Hindlimb muscle (tissue), 1 donor: Measurements from ENCODE around the gene NR2F1-AS1. TPM values are rescaled to one million over a fixed set of nuclear protein-coding genes. Genes with fewer than 3 reads are reported as not detected.
"Not testable (repeated sequence)": the region's sequence is repeated elsewhere in the genome, so short reads cannot be mapped to it uniquely, and the experiment has no call there.

Source experiments
- DNase-seq: peaks from one replicate; pipeline ENCODE4 v3.0.0-alpha.2; 2013
- polyA plus RNA-seq: library from polyadenylated mRNA; unstranded; fragments of 120-200 nt; gene quantifications from one replicate; pipeline ENCODE4 v1.2.1, GENCODE V29; 2013; ENCODE audit not compliant: insufficient read length

The NR2F1-AS1 gene
- polyA plus RNA-seq, 1 donor: 2.7 TPM

DNA sequence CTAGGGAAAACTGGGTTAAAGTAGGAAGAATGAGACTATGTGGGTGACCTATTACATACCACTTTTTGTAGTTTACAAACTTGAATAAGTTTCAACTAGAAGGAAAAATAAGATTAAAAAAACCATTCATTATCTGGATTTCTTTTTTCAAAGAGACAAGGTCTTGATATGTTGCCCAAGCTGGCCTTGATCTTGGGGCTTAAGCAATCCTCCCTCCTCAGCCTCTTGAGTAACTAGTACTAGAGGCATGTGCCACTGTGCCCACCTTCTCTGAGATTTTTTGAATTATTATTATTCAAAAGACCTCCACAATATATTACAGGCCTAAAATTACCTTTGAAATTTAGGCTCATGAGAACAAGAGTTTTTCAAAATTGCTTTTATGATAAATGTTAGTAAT is 63.2 kb downstream of the NR2F1-AS1 start:
- DNase-seq: no peak

DNA sequence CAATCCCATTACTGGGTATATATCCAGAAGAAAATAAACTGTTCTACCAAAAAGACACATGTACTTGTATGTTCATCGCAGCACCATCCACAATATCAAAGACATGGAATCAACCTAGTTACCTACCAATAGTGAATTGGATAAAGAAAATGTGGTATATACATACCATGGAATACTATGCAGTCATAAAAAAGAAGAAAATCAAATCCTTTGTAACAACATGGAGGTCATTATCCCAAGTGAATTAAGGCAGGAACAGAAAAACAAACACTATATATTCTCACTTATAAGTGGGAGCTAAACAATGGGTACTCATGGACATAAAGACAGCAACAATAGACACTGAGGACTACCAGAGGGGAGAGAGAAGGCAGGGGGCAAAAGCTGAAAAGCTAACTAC is 67.7 kb downstream of the NR2F1-AS1 start:
- no peak for DNase-seq

DNA sequence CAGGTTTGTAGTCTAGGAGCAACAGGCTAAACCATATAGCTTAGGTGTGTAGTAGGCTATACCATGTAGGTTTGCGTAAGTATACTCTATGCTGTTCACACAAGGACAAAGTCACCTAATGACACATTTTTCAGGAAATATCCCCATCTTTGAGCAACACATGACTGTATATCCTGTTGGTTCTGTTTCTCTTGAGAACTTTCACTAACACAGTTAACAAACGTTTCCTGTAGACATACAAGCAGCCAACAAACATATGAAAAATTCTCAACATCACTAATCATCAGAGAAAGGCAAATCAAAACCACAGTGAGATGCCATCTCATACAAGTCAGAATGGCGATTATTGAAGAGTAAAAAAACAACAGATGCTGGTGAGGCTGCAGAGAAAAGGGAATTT is 68.2 kb downstream of the NR2F1-AS1 start:
- no peak for DNase-seq

DNA sequence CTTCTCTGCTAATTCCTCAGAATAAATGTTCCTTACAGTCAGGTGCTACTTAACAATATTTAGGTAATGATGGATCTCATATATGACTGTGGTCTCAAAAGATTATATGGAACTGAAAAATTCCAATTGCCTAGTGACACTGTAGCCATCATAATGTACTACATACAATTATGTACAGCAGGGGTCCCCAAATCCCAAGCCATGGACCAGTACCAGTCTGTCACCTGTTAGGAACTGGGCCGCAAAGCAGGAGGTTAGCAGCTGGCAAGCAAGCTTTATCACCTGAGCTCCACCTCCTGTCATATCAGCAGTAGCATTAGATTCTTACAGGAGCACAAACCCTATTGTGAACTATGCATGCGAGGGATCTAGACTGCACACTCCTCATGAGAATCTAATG is 69.6 kb downstream of the NR2F1-AS1 start:
- DNase-seq: no peak

DNA sequence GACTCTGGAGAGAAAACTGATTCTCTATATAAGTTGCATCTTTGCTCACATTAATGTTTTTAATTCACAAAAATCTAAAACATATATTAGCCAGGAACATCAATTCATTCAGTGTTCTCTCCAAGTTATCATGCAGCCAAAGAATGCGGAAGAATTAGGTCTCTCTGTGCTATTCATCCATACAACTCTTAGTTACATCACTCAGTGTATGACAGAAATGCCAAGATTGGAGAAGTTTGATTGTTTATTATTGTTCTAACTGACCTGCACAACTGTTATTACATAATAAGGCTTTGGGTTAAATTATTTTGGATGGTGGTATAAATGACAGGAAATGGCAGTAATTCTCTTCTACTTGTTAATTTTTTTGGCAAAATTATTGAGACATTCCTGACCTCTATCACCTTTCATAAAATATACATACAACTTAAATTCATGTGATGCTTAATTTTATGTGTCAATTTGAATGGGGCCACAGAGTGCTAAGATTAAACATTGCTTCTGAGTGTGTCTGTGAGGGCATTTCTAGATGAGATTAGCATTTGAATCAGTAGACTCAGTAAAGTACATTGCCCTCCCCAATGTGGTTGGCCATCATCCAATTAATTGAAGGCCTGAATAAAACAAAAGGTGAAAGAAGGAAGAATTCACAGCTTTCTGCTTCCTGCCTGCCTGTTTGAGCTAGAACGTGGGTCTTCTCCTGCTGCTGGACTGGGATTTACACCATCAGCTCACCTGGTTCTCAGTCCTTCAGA is 70.2 kb downstream of the NR2F1-AS1 start:
- DNase-seq: no peak

DNA sequence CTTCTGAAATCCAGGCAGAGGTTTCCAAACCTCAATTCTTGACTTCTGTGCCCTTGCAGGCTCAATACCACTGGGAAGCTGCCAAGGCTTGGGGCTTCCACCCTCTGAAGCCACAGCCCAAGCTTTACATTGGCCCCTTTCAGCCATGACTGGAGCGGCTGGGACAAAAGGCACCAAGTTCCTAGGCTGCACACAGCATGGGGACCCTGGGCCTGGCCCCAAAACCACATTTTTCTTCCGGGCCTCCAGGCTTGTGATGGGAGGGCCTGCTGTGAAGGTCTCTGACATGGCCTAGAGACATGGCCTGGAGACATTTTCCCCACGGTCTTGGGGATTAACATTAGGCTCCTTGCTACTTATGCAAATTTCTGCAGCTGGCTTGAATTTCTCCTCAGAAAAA is 75.5 kb downstream of the NR2F1-AS1 start:
- not testable (repeated sequence) for DNase-seq

DNA sequence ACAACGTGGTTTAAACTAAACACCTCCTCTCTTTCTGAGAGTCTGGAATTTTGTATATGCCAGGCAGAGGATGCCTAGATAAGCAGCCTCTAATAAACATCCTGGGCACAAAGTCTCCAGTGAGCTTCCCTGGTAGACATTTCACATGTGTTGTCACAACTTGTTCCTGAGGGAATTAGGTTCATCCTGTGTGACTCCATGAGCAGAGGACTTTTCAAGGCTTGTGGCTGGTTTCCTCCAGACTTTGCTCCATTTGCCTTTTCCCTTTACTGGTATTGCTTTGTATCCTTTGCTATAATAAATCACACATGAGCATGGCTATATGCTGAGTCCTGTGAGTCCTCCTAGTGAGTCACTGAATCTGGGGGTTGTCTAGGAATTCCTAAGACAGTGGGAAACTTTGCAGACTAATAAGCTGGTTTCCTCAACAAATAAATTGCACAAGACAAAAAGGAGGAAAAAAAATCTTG is 77.4 kb downstream of the NR2F1-AS1 start:
- no peak for DNase-seq

DNA sequence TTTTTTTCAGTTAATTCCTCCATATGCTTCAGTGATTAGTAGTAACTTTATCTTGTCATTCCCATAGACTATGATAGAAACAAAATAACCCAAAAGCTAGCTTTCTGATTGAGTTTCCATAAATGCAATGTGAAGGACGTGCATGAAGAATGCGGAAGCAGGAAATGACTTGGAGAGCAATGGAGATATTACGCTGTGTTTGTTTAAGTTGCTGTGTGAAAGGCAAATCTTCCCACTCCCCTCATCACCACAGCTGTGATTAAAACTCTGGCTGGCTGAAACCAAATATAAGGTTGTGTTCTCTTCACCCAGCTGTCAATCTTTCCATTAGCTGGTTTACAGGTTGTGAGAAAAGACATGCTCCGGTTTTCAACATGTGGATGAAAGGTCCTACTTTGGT is 83.9 kb downstream of the NR2F1-AS1 start:
- peak; percentile 6 for DNase-seq

DNA sequence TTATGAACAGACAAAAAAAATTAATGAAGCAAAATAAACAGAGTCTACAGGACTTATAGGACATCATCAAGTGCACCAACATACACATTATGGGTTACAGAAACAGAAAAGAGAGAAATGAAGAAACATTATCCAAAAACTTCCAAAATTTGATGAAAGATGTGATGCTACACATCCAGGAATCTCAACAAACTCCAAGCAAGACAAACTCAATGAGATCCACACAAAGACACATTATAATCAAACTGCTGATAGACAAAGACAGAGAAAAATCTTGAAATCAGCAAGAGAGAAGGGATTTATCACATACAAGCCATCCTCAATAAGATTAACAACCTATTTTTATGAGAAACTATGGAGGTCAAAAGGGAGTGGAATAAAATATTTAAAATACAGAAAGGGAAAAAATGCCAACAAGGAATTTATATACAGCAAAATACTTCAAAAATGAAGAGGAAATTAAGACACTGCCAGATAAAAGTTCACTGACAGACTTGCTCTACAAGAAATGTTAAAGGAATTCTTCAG is 101.0 kb downstream of the NR2F1-AS1 start:
- DNase-seq: no peak

DNA sequence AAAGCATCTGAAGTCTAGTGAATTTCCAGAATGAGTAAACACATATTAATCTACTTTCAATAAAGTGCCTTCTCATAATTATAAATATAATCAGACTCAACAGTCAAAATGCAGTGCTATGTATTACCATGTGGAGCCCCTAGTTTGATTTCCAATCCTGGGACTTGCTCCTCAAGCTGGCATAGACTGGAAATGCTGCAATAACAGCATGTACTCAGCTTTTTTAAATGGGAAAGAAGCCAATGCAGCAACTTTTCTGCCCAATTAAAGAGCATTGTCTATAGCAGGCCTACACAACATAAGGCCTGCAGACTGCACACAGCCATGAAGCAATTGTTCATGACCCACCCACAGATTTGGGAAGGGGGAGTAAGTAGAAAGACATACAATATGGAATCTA is 103.2 kb downstream of the NR2F1-AS1 start:
- DNase-seq: no peak

DNA sequence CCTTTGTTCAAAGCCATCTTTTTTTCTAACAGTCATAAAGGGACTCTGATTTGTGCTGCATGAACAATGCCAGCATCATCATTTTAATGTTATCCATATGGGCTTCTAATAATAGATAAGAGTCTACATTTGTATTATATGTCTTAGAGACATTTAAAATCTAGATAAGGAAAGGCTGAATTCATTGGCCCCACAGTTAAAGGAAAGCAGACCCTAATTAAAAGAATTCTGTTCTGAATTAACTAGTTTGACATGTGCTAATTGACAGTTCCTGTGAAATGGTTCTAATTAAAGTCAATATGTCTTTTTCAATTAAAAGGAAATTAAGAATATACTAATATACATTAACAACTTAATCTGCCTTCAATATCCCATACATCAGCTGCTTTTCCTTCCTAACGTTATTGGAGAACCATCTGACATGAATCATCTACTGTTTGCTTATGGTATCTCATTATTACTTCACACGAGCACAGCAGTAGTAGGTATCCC is 104.7 kb downstream of the NR2F1-AS1 start:
- DNase-seq: no peak

DNA sequence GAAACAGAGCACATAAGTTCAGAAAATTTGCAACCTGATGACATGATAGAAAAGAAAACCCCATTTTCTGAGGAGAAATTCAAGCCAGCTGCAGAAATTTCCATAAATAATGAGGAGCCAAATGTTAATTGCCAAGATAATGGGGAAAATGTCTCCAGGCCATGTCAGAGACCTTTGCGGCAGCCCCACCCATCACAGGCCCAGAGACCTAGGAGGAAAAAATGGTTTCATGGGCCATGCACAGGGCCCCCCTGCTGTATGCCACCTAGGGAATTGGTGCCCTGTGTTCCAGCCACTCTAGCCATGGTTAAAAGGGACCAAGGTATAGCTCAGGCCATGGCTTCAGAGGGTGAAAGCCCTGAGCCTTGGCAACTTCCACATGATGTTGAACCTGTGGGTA is 118.1 kb downstream of the NR2F1-AS1 start:
- no peak for DNase-seq

DNA sequence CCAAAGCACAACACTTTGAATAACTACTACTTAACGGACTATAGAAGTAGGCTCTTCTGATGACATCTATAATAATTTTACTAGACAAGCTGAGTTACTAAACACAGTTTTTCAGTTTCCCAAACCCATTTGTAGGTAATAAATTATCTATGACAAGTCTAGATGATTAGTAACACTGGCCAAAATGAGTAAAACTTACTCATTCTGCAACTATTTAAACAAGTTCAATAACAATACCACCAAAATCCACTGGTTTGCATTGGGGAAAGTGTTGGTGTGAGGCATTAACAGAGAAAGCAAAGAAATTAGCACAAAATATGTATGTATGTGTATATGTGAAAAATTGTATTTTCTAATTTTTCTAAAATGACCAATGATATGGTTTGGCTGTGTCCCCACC is 119.3 kb downstream of the NR2F1-AS1 start:
- no peak for DNase-seq

DNA sequence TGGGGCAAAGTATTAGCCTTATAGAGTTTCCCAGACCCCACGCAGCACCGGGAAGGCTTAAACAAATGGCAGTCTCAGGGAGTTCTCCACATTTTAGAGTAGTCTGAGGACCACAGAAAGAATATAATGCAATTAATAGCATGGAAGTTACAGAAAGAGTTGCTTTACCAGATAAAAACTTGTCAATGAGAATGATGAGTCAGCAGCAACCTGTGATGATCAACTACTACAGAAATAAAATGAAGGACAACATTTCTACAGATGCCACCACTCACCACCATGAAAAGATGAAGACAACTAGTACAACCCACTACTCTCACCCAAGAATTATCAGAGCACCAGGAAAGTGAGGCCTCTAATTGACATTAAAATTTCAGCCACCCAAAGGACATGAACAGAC is 120.7 kb downstream of the NR2F1-AS1 start:
- no peak for DNase-seq

DNA sequence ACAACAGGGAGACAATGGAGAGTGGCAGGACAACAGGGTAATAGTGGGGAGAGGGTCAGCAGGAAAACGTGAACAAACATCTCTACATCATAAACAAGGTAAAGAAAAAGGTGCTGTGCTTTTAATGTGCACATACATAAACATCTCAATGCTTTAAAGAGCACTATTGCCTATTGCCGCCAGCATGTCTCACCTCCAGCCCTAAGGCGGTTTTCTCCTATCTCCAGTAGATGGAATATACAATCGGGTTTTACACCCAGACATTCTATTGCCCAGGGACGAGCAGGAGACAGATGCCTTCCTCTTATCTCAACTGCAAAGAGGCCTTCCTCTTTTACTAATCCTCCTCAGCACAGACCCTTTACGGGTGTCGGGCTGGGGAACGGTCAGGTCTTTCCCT is 124.2 kb downstream of the NR2F1-AS1 start:
- DNase-seq: not testable (repeated sequence)

DNA sequence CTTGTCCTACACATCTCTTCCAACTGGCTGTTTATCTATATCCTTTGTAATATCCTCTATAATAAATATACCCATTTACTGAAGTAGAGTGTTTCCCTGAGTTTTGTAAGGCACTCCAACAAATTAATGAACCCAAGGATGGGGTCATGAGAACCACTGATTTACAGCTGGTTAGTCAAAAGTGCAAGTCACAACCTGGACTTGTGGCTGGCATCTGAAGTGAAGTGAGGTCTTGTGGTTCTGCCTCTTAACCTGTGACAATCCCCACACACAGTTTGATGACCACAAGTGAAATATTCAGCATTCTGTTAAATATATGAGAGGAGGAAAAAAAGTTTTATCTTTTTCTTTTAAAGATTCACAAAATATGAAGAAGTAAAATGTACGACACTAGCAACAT is 126.1 kb downstream of the NR2F1-AS1 start:
- DNase-seq: no peak

DNA sequence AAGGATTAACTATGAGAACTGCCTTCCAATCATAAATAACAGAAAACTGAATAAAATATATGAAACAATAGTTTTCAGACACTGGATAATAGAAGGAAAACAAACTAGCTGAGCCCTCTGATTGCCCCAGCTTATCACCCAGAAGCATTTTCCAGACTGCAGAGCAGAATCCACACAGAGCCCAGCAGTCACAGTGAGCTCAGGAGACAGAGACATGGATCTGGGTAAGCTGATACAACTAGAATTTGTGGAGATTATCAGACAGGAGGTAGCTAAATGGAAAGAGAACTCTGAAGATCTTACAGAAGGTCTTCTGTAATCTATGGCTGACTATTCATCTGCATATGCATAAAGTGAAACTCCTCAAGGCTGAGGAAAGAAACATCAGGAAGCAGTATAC is 128.8 kb downstream of the NR2F1-AS1 start:
- no peak for DNase-seq

DNA sequence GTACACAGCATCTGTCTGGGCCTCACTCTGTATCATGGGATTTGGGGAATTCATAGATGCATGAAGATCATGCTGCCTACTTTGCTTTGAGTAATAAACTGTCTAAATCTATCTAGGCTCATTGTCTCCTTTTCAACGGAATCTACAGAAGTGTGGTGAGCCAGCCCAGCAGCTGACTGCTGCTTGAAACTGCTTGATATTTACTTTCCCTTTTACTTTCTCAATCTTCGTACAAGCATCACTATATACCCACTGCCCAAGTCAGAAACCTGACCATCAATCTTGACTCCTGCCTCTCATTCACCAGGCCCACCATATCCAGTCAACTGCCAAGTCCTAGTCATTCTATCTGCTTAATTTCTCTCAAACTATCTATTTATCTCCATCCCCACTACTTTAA is 142.9 kb downstream of the NR2F1-AS1 start:
- no peak for DNase-seq

DNA sequence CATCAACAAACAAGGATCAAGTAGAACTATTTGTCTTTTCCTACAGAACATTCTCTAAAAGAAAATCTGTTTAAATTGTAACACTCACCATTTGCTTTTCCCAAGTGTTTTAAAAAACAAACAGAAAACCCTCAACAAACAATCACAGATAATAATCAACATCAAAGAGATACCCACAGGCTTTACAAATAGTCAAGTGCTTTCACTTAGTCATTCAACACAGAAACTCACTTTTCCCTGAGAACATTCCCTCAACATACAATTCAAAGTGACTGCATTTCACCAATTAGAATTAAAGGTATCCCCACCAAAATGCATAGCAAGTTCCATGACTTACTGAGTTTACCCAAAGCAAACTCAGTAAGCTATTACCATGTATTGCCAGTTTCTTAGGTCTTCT is 144.9 kb downstream of the NR2F1-AS1 start:
- no peak for DNase-seq

DNA sequence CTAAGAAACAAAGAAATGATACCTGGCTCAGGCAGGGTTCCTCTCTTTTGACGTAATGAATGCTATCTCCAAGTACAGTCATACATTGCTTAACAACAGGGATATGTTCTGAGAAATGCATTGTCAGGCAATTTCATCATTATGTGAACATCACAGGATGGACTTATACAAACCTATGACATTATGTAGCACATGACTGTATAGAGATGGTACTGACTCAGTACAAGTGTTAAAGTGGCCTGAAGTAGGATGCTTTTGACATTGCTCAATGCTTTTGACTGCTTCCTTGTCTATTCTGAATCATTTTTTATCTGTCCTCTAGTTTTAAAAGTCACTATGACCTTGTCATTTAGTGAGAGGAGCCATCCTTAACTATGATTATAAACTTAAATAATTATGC is 147.6 kb downstream of the NR2F1-AS1 start:
- no peak for DNase-seq

DNA sequence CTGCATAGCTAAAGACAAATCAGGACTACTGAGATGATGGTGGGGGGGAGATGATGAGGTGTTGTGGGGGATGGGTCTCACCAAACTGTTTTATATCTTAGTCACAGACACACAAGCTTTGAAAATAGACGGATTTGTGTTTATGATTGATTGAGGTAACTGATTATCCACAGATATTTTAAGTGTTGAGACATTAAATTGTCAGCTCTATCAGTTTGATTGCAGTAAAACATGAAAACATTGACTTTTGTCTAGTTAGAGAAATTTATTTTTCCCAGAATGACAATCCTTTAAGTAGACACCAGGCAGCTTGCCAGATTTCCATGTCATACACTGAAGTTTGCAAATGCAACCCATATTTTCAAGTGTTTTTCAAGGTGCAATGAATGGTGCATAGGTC is 149.8 kb downstream of the NR2F1-AS1 start:
- DNase-seq: no peak

DNA sequence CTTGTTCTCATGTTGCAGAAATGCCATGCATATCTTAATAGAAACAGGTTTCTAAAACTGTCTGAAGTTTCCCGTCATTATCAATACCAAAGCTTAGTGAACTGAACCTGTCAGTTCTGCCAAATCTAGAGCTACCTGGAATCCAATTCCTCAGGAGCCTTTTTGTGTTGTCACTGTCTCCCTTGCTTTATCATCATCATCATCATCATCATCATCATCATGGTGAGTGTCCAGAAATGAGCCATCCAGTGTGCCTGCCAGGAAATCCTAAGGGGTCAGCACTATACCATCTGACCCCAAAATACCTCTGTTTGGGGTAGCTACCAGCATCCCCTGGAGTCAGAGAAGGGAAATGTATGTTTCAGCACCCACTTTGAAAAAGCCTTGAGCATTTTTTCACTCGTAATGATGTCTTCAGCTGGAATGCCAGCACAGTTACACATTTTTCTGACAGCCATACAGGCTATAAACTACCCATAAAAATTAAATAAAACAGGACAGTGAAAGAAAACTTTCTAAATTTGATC is 150.3 kb downstream of the NR2F1-AS1 start:
- DNase-seq: no peak

DNA sequence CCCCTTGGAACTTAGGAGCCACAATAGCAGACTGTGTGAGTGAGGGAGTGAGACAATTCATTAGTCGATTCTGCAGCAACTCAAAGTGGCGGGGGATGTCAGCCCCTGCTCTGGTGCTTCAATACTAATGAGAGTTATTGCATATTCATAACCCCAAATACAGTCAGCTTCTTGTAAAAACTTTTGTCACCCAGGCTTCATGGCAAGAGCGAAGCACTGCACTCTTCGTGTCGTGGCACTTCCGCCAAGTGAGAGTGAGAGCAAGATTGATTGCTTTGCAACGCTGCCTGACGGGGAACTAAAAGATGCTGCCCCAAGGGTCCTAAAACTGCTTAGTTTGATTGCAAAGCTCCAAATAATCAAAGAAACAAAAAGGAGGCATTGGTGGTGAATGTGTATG is 150.9 kb downstream of the NR2F1-AS1 start:
- no peak for DNase-seq

DNA sequence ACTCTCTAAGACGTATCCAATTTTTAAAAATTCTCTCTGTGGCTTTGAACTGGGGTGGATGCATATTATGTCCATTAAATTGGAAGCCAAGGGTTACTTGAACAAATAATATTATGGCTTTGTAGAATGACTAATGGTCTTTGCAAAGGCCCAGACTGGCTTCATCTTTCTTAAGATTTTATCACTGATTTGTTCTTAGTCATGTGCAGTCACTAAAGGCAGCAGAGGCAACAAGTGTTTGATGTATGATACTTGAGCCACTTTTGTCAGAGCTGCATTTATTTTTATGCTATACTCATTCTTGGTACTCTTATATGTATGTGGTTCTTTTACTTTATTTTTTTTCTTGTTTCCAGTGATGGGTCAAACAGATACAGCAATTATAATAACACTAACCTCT is 152.2 kb downstream of the NR2F1-AS1 start:
- no peak for DNase-seq
